ENCODE measurements around the gene BHLHE40.

BHLHE40 gene

GRCh38 chr3:5022187-5022965, 43.1 kb downstream of the BHLHE40 start:
- DNase-seq = peak; percentile 90

- peak; percentile 58 for DNase-seq
These were observed 43.9 kb downstream of the BHLHE40 start for GRCh38 chr3:5022966-5023776.

GRCh38 chr3:5023777-5024346, 44.6 kb downstream of the BHLHE40 start:
- no peak for DNase-seq

- no peak for DNase-seq
These were observed 46.8 kb downstream of the BHLHE40 start for GRCh38 chr3:5026046-5026362.

GRCh38 chr3:5029715-5030114, 50.5 kb downstream of the BHLHE40 start:
- DNase-seq = no peak

- no peak for DNase-seq
These were observed 50.9 kb downstream of the BHLHE40 start for GRCh38 chr3:5030152-5030551.

- DNase-seq = no peak
These were observed 53.6 kb downstream of the BHLHE40 start for GRCh38 chr3:5032844-5033243.
